ENCODE results near the gene TMEM244.
"Not testable (repeated sequence)": the region's sequence is repeated elsewhere in the genome, so short reads cannot be mapped to it uniquely, and the experiment has no call there.

TMEM244 gene

DNA sequence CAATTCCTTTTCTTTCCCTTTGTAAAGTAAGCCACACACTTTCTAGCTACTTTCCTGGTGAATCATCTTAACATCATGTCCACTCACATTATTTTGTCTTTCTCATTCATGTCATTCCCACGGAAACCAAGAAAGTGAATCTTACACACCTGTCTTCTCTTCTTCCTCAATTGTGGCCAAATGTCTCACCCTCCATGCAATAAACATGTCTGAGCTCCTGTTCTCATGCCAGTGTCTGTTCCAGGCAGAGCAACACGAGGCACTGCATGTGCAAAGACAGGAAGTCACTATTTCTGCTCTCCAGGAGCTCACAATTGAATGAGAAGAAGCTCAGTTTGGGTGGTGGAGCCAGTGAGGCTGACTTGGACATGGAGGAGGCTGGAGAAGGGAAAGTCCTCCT lies 29.0 kb upstream of the TMEM244 start:
- no peaks in the 10 kb centered on the region for H3K27me3 ChIP-seq
- H3K27ac ChIP-seq = no peak overlapping the region
- no peaks in the 10 kb centered on the region for H3K36me3 ChIP-seq
- no peaks in the 10 kb centered on the region for H3K4me1 ChIP-seq (ENCODE audit: control insufficient read depth in 1 of 2, insufficient read depth in 1 of 2, low read depth in 1 of 2, low read length in 1 of 2)
- no peak overlapping the region for H3K4me3 ChIP-seq (ENCODE audit: low read depth in 1 of 2, low read length in 1 of 2)
- no peaks in the 10 kb centered on the region for H3K9me3 ChIP-seq
- TF ChIP-seq, protein P1, sequence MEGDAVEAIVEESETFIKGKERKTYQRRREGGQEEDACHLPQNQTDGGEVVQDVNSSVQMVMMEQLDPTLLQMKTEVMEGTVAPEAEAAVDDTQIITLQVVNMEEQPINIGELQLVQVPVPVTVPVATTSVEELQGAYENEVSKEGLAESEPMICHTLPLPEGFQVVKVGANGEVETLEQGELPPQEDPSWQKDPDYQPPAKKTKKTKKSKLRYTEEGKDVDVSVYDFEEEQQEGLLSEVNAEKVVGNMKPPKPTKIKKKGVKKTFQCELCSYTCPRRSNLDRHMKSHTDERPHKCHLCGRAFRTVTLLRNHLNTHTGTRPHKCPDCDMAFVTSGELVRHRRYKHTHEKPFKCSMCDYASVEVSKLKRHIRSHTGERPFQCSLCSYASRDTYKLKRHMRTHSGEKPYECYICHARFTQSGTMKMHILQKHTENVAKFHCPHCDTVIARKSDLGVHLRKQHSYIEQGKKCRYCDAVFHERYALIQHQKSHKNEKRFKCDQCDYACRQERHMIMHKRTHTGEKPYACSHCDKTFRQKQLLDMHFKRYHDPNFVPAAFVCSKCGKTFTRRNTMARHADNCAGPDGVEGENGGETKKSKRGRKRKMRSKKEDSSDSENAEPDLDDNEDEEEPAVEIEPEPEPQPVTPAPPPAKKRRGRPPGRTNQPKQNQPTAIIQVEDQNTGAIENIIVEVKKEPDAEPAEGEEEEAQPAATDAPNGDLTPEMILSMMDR (IDR thresholded peaks at IDR 0.05) = no peak

DNA sequence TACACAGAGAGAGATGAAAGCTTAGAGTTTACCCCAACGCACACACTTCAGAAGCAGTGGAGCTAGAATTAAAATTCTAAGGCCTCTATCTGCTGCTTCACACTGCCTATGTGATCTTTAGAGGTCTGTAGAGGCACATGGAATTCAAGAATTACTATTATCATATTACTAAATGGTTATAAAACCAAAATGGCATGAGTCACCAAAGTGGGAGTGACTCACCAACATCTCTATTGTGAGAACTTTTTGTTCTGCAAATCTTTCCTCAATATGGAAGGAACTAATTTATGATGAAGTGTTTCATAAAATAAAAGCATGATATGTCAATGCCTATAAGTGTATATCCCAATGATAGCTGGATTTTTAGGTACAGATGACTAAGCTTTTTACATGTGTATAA lies 28.5 kb upstream of the TMEM244 start:
- Histone ChIP-seq H3K27me3 (no peaks in the 10 kb centered on the region), H3K9me3 (no peaks in the 10 kb centered on the region), H3K4me1 (ENCODE audit: control insufficient read depth in 1 of 2, insufficient read depth in 1 of 2, low read depth in 1 of 2, low read length in 1 of 2) (no peaks in the 10 kb centered on the region), H3K36me3 (no peaks in the 10 kb centered on the region), H3K27ac (no peak overlapping the region), H3K4me3 (ENCODE audit: low read depth in 1 of 2, low read length in 1 of 2) (no peak overlapping the region)
- TF ChIP-seq, protein P1 (IDR thresholded peaks at IDR 0.05) = no peak

DNA sequence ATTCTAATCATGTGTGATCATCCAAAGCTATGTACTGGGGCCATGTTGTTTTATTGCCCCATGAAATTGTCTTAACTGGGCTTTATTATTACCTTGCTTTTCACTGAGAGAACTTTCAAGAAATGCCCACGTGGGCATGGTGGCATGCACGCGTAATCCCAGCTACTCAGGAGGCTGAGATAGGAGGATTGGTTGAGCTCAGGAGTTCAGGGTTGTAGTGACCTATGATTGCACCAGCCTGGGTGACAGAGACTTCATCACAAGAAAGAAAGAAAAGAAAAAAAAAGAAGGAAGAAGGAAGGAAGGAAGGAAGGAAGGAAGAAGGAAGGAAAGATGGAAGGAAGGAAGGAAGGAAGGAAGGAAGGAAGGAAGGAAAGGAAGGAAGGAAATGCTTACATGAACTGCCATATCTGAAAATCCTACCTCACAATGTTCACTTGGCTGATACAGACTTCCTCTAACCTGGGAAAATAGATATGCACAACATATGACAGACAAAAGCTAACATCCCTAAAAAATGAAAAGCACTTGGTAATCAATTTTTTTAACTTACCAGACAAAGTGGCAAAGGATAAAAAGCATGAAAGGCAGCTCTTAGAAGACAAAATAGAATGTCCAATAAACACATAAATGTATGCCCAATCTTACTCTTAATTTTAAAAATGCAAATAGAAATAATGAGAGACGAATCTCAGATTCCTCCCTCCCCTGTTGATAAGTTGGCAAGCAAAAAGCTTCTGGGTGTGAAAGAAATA lies 25.5 kb upstream of the TMEM244 start:
- TF ChIP-seq, protein P1 (IDR thresholded peaks at IDR 0.05) = no peak
- no peaks in the 10 kb centered on the region for H3K4me1 ChIP-seq (ENCODE audit: control insufficient read depth in 1 of 2, insufficient read depth in 1 of 2, low read depth in 1 of 2, low read length in 1 of 2)
- H3K27ac ChIP-seq = no peak overlapping the region
- H3K9me3 ChIP-seq = no peaks in the 10 kb centered on the region
- H3K27me3 ChIP-seq = no peaks in the 10 kb centered on the region
- H3K4me3 ChIP-seq (ENCODE audit: low read depth in 1 of 2, low read length in 1 of 2) = no peak overlapping the region
- no peaks in the 10 kb centered on the region for H3K36me3 ChIP-seq

DNA sequence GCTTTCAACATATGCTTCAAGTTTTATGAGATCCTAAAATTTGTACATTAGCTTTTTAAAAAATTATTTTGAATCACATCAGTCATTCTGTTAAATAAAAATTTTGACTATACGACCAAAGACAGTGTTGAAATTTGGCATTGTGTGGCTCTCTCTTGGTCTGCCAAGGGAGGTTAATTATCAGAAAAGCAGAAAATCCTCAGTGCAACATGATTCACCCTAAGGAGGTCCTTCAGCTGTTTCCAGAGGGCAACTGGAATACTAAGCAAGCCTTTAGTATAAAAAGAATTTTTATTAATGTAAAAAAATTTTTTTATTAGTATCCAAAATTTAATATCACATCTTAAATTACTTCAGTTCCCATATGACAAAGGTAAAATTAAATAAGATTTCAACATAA lies 23.1 kb upstream of the TMEM244 start:
- Histone ChIP-seq H3K4me1 (ENCODE audit: control insufficient read depth in 1 of 2, insufficient read depth in 1 of 2, low read depth in 1 of 2, low read length in 1 of 2) (no peaks in the 10 kb centered on the region), H3K27ac (no peak overlapping the region), H3K27me3 (no peaks in the 10 kb centered on the region), H3K36me3 (no peaks in the 10 kb centered on the region), H3K9me3 (no peaks in the 10 kb centered on the region), H3K4me3 (ENCODE audit: low read depth in 1 of 2, low read length in 1 of 2) (no peak overlapping the region)
- TF ChIP-seq, protein P1 (IDR thresholded peaks at IDR 0.05) = no peak

DNA sequence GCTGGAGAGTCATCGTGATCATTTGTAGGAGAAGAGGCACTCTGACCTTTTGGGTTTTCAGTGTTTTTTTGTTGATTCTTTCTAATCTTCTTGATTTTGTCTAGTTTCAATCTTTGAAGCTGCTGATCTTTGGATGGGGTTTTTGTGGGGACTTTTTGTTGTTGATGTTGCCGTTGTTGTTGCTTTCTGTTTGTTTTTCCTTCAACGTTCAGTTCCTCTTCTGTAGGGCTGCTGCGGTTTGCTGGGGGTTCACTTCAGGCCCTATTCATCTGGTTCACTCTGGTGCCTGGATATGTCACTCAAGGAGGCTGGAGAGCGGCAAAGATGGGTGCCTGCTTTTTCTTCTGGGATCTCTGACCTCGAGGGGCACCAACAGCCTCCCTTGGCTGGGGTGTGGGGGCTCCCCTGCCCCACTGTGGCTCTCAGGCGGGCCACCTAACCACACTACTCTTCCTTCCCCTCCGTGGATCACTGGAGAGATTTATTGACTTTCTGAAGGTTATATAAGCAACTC lies 21.5 kb upstream of the TMEM244 start:
- H3K4me1 ChIP-seq (ENCODE audit: control insufficient read depth in 1 of 2, insufficient read depth in 1 of 2, low read depth in 1 of 2, low read length in 1 of 2) = no peaks in the 10 kb centered on the region
- no peaks in the 10 kb centered on the region for H3K9me3 ChIP-seq
- no peak overlapping the region for H3K27ac ChIP-seq
- H3K4me3 ChIP-seq (ENCODE audit: low read depth in 1 of 2, low read length in 1 of 2) = no peak overlapping the region
- no peaks in the 10 kb centered on the region for H3K36me3 ChIP-seq
- TF ChIP-seq, protein P1 (IDR thresholded peaks at IDR 0.05) = no peak
- no peaks in the 10 kb centered on the region for H3K27me3 ChIP-seq

DNA sequence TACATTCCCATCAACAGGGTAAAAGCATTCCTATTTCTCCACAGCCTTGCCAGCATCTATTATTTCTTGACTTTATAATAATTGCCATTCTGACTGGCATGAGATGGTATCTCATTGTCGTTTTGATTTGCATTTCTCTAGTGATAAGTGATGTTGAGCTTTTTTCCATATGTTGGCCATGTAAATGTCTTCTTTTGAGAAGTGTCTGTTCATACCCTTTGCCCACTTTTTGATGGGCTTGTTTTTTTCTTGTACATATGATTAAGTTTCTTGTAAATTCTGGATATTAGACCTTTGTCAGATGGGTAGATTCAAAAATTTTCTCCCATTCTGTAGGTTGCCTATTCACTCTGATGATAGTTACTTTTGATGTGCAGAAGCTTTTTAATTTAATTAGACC lies 16.8 kb upstream of the TMEM244 start:
- not testable (repeated sequence) for H3K27me3 ChIP-seq; H3K4me3 ChIP-seq (ENCODE audit: low read depth in 1 of 2, low read length in 1 of 2); H3K27ac ChIP-seq; H3K4me1 ChIP-seq (ENCODE audit: control insufficient read depth in 1 of 2, insufficient read depth in 1 of 2, low read depth in 1 of 2, low read length in 1 of 2); H3K36me3 ChIP-seq; H3K9me3 ChIP-seq

Data from neutrophil (primary cell).